Ishikawa (cell line): Measurements from ENCODE around the gene PPP2R2D.

ENCODE experiments used
- EGR1 ChIP-seq: IDR thresholded peaks from 2 replicates; pipeline ENCODE4 v1.6.1; 2012
- FOXM1 ChIP-seq: IDR thresholded peaks from 2 replicates; pipeline ENCODE4 v1.6.1; 2012; ENCODE audit warnings: low read depth, borderline replicate concordance
- TAF1 ChIP-seq: IDR thresholded peaks from 2 replicates; pipeline ENCODE4 v1.6.1; 2012; ENCODE audit warnings: low read depth, mild to moderate bottlenecking
- ZBTB7A ChIP-seq: IDR thresholded peaks from 2 replicates; pipeline ENCODE4 v1.6.1; 2012; ENCODE audit warnings: low read depth
- TF ChIP-seq, protein P1 (sequence below): IDR thresholded peaks from 2 replicates; pipeline ENCODE4 v1.6.1; 2012; ENCODE audit warnings: low read depth, mild to moderate bottlenecking
- TF ChIP-seq, protein P2 (sequence below): IDR thresholded peaks from 2 replicates; pipeline ENCODE4 v1.6.1; 2012

DNA sequence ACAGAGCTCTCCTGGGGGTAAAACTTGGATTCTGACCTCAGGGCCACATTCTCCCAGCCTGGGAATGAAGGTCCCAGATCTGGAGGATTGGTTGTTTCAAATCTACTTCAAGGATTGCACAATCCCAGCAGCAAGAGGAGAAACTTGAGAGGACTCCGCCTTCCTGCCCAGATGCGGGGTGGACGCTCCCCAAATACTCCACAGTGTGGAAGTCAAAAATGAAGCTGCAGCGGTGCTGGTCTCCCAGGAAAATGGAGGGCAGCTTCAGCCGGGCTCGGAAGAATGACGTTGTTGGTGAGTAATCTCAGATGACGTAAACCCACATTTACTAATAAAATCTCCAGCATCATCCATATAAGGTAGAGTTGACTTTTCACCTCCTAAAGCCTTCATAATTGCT lies 31.5 kb upstream of the PPP2R2D start:
- TF ChIP-seq FOXM1 = no peak
- TF ChIP-seq, protein P1, sequence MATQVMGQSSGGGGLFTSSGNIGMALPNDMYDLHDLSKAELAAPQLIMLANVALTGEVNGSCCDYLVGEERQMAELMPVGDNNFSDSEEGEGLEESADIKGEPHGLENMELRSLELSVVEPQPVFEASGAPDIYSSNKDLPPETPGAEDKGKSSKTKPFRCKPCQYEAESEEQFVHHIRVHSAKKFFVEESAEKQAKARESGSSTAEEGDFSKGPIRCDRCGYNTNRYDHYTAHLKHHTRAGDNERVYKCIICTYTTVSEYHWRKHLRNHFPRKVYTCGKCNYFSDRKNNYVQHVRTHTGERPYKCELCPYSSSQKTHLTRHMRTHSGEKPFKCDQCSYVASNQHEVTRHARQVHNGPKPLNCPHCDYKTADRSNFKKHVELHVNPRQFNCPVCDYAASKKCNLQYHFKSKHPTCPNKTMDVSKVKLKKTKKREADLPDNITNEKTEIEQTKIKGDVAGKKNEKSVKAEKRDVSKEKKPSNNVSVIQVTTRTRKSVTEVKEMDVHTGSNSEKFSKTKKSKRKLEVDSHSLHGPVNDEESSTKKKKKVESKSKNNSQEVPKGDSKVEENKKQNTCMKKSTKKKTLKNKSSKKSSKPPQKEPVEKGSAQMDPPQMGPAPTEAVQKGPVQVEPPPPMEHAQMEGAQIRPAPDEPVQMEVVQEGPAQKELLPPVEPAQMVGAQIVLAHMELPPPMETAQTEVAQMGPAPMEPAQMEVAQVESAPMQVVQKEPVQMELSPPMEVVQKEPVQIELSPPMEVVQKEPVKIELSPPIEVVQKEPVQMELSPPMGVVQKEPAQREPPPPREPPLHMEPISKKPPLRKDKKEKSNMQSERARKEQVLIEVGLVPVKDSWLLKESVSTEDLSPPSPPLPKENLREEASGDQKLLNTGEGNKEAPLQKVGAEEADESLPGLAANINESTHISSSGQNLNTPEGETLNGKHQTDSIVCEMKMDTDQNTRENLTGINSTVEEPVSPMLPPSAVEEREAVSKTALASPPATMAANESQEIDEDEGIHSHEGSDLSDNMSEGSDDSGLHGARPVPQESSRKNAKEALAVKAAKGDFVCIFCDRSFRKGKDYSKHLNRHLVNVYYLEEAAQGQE = no peak
- no peak for TF ChIP-seq ZBTB7A
- no peak for TF ChIP-seq TAF1
- no peak for TF ChIP-seq EGR1
- TF ChIP-seq, protein P2, sequence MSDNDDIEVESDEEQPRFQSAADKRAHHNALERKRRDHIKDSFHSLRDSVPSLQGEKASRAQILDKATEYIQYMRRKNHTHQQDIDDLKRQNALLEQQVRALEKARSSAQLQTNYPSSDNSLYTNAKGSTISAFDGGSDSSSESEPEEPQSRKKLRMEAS = no peak
